22Rv1 (cell line): Measurements from ENCODE around the gene C22orf23.

Source experiments
- CTCF ChIP-seq: fragments of 450-650 bp; IDR thresholded peaks from 2 replicates; pipeline ENCODE4 v1.5.1; 2017; ENCODE audit warnings: mild to moderate bottlenecking
- ZFX ChIP-seq: fragments of 450-650 bp; IDR thresholded peaks from 2 replicates; pipeline ENCODE4 v1.6.1; 2017; ENCODE audit warnings: antibody characterized with exemption, borderline replicate concordance

DNA sequence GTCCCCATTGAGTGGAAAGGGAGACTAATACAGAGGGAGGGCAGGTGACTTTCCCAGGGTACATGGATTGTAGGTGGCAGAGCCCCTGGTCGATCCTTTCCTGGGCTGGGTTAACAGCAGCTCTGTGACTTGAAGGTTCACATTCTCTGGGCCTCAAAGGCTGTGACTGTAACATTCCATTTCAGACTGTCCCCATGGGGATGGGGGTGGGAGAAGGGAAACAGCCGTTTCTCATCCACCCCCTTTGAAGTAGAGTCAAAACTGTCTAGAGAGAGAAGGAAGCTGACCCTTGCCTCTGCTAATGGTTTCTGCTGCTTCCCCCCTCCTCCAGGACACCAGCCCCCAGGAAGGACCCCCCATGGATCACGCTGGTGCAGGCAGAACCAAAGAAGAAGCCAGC is 28.1 kb downstream of the C22orf23 start:
- TF ChIP-seq ZFX (no peak), CTCF (no peak)
